Osteocyte (in vitro differentiated cells): ENCODE data around the gene KRT78. TPM values are rescaled to one million over a fixed set of nuclear protein-coding genes. Genes with fewer than 3 reads are reported as not detected.

Experiments
- DNase-seq: peaks from one replicate; pipeline ENCODE4 v3.0.0; 2021; ENCODE audit warnings: mixed read lengths; ENCODE audit not compliant: unreplicated experiment; ENCODE audit errors: extremely low spot score
- H3K27ac Mint-ChIP-seq: one replicate; pipeline ENCODE4 v1.8.0; 2021; ENCODE audit warnings: mild to moderate bottlenecking, mixed read lengths; ENCODE audit not compliant: unreplicated experiment
- H3K27me3 Mint-ChIP-seq: one replicate; pipeline ENCODE4 v1.8.0; 2021; ENCODE audit warnings: mixed read lengths; ENCODE audit not compliant: unreplicated experiment
- H3K36me3 Mint-ChIP-seq: one replicate; pipeline ENCODE4 v1.8.0; 2021; ENCODE audit warnings: mixed read lengths; ENCODE audit not compliant: unreplicated experiment
- H3K4me1 Mint-ChIP-seq: one replicate; pipeline ENCODE4 v1.8.0; 2021; ENCODE audit warnings: mixed read lengths; ENCODE audit not compliant: unreplicated experiment
- H3K4me3 Mint-ChIP-seq: one replicate; pipeline ENCODE4 v1.8.0; 2021; ENCODE audit warnings: mild to moderate bottlenecking, moderate library complexity, mixed read lengths; ENCODE audit not compliant: unreplicated experiment
- H3K9me3 Mint-ChIP-seq: one replicate; pipeline ENCODE4 v1.8.0; 2021; ENCODE audit warnings: mixed read lengths; ENCODE audit not compliant: unreplicated experiment
- total RNA-seq: library from RNA; stranded (reverse); gene quantifications from 2 replicates; pipeline ENCODE4 v1.2.1, GENCODE V29; 2021
- TF ChIP-seq, protein P1 (sequence below): fragments of 200-600 bp; sonication (generic); IDR thresholded peaks from 2 replicates; pipeline ENCODE4 v1.5.0; 2021; ENCODE audit warnings: antibody characterized with exemption, mild to moderate bottlenecking, moderate library complexity

Gene KRT78
- total RNA-seq, 1 donor from 2014 or later: not detected

DNA sequence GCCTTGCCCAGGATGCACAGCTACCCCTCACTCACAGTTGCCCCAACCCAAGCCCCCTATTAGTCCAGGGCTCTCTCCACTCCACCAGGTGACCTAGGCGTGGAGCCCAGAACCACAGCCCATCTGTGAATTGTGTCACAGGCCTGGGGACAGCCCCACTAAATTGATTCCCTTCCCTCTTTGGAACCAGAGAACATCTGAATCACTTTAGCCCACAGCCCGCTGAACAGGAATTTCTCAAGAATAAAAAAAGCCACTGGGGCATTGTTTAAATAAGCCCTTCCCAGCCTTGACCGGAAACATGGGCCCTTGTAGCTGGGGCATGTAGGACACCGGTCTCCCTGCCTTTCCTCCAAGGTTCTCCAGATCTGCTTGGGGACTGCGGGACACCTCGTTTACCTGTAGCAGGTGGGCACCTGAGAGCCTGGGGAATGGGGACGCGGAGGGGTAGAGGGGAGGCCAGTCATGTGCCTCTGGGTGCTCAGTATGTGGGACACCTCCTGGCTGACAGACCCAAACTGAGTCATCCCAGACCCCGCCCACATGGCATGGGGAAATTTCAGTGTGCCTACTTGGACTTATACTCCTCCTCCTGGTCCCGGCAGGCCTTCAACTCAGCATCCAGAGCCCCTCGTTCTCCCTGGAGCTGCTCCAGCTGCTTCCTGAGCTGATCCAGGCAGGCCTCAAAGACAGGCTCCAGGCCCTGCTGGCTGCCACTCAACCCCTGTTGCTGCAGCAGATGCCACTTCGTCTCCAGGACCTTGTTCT, 1.3 kb downstream of the KRT78 start:
- Mint-ChIP-seq H3K27me3 (peaks cover 26% of the 10 kb centered on the region), H3K4me3 (no peak overlapping the region), H3K9me3 (no peaks in the 10 kb centered on the region), H3K27ac (no peak overlapping the region), H3K4me1 (no peaks in the 10 kb centered on the region), H3K36me3 (no peaks in the 10 kb centered on the region)
- no peak for DNase-seq
- TF ChIP-seq, protein P1, sequence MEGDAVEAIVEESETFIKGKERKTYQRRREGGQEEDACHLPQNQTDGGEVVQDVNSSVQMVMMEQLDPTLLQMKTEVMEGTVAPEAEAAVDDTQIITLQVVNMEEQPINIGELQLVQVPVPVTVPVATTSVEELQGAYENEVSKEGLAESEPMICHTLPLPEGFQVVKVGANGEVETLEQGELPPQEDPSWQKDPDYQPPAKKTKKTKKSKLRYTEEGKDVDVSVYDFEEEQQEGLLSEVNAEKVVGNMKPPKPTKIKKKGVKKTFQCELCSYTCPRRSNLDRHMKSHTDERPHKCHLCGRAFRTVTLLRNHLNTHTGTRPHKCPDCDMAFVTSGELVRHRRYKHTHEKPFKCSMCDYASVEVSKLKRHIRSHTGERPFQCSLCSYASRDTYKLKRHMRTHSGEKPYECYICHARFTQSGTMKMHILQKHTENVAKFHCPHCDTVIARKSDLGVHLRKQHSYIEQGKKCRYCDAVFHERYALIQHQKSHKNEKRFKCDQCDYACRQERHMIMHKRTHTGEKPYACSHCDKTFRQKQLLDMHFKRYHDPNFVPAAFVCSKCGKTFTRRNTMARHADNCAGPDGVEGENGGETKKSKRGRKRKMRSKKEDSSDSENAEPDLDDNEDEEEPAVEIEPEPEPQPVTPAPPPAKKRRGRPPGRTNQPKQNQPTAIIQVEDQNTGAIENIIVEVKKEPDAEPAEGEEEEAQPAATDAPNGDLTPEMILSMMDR: no peak

DNA sequence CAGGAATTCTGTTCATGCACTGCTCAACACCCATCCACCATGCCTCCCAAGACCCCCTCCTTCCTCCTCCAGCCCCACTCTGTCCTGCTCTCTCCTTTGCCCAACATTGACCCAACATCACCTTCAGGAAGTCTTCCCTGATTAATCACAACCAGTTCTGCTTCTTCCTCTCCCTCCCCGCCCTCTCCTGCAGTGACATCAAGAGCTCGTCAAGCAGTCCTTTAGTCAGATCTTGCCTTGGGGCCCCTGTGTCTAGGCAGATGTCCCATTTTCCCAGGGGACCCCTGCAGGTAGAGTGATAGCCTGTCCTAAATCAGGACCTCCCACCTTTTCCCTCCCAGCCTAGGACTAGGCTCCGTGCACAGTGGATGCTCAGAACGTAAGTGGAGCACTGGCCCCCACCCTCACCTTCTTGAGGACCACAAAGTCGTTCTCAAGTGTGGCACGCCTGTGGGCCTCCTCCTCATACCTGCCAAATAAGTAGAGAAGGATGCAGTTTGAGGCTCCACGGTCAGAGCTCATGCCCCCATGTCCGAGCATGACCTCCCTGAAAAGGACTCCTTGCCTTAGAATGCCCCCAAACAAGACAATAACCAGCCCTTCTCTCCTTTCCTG, 2.3 kb downstream of the KRT78 start:
- Mint-ChIP-seq H3K27me3 (peaks cover 15% of the 10 kb centered on the region), H3K4me3 (no peak overlapping the region), H3K4me1 (no peaks in the 10 kb centered on the region), H3K36me3 (no peaks in the 10 kb centered on the region), H3K27ac (no peak overlapping the region), H3K9me3 (no peaks in the 10 kb centered on the region)
- TF ChIP-seq, protein P1: no peak
- DNase-seq: no peak

DNA sequence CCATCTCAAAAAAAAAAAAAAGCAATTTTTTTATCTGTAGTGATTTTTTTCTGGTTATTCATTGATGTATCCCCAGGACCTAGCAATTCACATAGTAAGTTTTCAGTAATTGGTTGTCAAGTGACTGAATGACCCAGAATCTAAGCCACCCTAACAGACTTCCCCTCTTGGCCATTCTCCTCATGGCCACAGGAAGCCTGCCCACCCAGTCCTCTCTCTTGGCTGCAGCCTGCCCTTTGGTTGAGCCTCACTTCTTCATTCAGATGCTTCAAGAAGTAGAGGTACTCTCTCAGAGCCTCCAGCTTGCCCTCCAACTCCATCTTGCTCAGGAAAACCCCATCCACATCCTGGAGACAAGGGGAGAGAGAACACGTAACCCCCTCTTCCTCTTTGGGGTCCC, 2.8 kb downstream of the KRT78 start:
- TF ChIP-seq, protein P1: no peak
- no peaks in the 10 kb centered on the region for H3K36me3 Mint-ChIP-seq
- H3K27me3 Mint-ChIP-seq: peaks cover 11% of the 10 kb centered on the region
- no peak overlapping the region for H3K4me3 Mint-ChIP-seq
- no peaks in the 10 kb centered on the region for H3K9me3 Mint-ChIP-seq
- H3K4me1 Mint-ChIP-seq: no peaks in the 10 kb centered on the region
- no peak for DNase-seq
- no peak overlapping the region for H3K27ac Mint-ChIP-seq

DNA sequence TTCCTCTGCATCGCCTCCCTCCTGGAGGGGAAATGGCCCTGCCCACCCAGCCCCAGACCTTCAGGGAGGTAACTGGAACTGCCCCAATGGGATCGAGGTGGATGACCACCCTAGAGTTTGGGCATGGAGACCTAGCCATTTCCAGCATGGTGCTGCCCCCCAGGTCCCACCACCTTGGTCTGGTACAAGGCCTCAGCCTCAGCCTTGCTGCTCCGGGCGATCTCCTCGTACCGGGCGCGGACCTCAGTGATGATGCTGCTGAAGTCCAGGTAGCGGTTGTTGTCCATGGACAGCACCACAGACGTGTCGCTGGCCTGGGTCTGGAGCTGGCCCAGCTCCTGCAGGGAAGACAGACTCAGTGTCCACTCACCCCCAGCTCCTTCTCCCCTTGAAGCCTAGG, 4.4 kb downstream of the KRT78 start:
- H3K4me1 Mint-ChIP-seq: no peaks in the 10 kb centered on the region
- no peak for DNase-seq
- H3K27ac Mint-ChIP-seq: no peak overlapping the region
- no peak overlapping the region for H3K4me3 Mint-ChIP-seq
- TF ChIP-seq, protein P1: no peak
- peaks cover 5% of the 10 kb centered on the region for H3K27me3 Mint-ChIP-seq
- H3K36me3 Mint-ChIP-seq: no peaks in the 10 kb centered on the region
- H3K9me3 Mint-ChIP-seq: no peaks in the 10 kb centered on the region

DNA sequence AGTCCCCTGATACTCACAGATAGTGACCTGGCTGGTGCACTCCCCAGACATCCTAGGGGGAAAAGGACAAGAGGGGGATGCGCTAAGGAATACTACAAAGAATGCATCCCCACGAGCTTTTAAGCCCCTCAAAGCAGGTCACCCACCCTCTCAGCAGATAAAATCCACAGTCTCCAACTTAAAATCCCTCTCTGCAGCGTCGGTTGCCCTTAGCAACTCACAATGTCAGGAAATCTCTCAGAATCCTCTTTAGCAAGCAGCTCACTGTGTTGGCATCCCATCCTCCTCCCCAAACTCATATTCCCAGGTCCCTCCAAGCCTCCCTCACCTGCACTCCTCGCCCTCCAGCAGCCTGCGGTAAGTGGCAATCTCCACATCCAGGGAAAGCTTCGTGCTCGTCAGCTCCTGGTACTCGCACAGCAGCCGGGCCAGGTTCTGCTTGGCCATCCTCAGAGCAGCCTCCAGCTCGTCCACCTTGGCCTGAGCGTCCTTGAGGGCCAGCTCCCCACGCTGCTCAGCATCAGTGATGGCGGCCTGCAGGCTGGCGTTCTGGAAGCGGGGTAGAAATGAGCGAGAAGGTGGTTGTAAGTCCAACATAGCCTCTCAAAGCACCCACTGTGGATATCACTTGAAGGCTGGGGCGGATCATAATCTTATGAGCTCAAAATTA, 9.2 kb downstream of the KRT78 start:
- TF ChIP-seq, protein P1: no peak
- Mint-ChIP-seq H3K36me3 (no peaks in the 10 kb centered on the region), H3K27ac (no peak overlapping the region), H3K4me3 (no peak overlapping the region), H3K9me3 (no peaks in the 10 kb centered on the region), H3K4me1 (peaks cover 17% of the 10 kb centered on the region), H3K27me3 (no peaks in the 10 kb centered on the region)
- no peak for DNase-seq
